Naive thymus-derived CD4-positive, alpha-beta T cell (primary cell): ENCODE data around the gene RBMS1. TPM values are rescaled to one million over a fixed set of nuclear protein-coding genes. Genes with fewer than 3 reads are reported as not detected.

Experiments used
- ATAC-seq: fragments of 150-1000 bp; cut with Tn5 transposase; 2 replicates; pipeline ENCODE4 v1.10.0; 2021; ENCODE audit warnings: mild to moderate bottlenecking, moderate library complexity
- CTCF ChIA-PET: fragments of 350-600 bp; sonication (Branson Sonifier 250); formaldehyde crosslinking; loops from one replicate; lab custom pipeline; 2021; ENCODE audit warnings: antibody characterized with exemption; lab: Charles Lee
- POLR2A ChIA-PET: fragments of 350-600 bp; sonication (Branson Sonifier 250); formaldehyde crosslinking; loops from one replicate; lab custom pipeline; 2021; ENCODE audit warnings: antibody characterized with exemption, inconsistent platforms; lab: Charles Lee
- DNase-seq, 9 donors: peaks; one replicate each; pipeline versions ENCODE4 v3.0.0 to v3.0.0-alpha.2; 2020 to 2022; ENCODE audit warnings: mixed read lengths in 1 of 9
- H3K27ac ChIP-seq: one replicate; pipeline ENCODE4 v1.7.0; 2013; ENCODE audit warnings: mild to moderate bottlenecking, low read depth, low read length, moderate library complexity
- H3K27me3 ChIP-seq, 2 donors: one replicate each; pipeline ENCODE4 v1.7.0; 2013; ENCODE audit warnings: low read length in 2 of 2, mild to moderate bottlenecking in 2 of 2, moderate library complexity in 2 of 2; ENCODE audit not compliant: control insufficient read depth in 2 of 2, insufficient read depth in 2 of 2
- H3K36me3 ChIP-seq, 3 experiments: 1 replicate in 2 of 3; 2 replicates in 1 of 3; pipeline ENCODE4 v1.7.0; 2013; ENCODE audit warnings: low read length in 3 of 3, mild to moderate bottlenecking in 3 of 3, moderate library complexity in 1 of 3; ENCODE audit not compliant: insufficient read depth in 3 of 3, control insufficient read depth in 2 of 3
- H3K4me1 ChIP-seq, 2 donors: one replicate each; pipeline ENCODE4 v1.7.0; 2013; ENCODE audit warnings: low read length in 2 of 2, mild to moderate bottlenecking in 2 of 2, moderate library complexity in 1 of 2; ENCODE audit not compliant: control insufficient read depth in 2 of 2, insufficient read depth in 2 of 2
- H3K4me3 ChIP-seq: 2 replicates; pipeline ENCODE4 v1.7.0; 2013; ENCODE audit warnings: mild to moderate bottlenecking, low read length
- H3K9me3 ChIP-seq, 3 experiments: 1 replicate in 2 of 3; 2 replicates in 1 of 3; pipeline ENCODE4 v1.7.0; 2013; ENCODE audit warnings: low read length in 3 of 3; ENCODE audit not compliant: control insufficient read depth in 2 of 3
- H3K27ac Mint-ChIP-seq, 9 donors: one replicate each; pipeline ENCODE4 v1.8.0; 2020 to 2022; ENCODE audit warnings: mixed read lengths in 9 of 9, mild to moderate bottlenecking in 8 of 9, moderate library complexity in 5 of 9, inconsistent platforms in 2 of 9
- H3K27me3 Mint-ChIP-seq, 5 donors: one replicate each; pipeline ENCODE4 v1.8.0; 2021 to 2022; ENCODE audit warnings: mixed read lengths in 5 of 5, mild to moderate bottlenecking in 1 of 5
- H3K36me3 Mint-ChIP-seq, 5 donors: one replicate each; pipeline ENCODE4 v1.8.0; 2020 to 2022; ENCODE audit warnings: mixed read lengths in 5 of 5, mild to moderate bottlenecking in 3 of 5, inconsistent platforms in 1 of 5
- H3K4me1 Mint-ChIP-seq, 7 donors: one replicate each; pipeline ENCODE4 v1.8.0; 2020 to 2022; ENCODE audit warnings: mixed read lengths in 7 of 7, mild to moderate bottlenecking in 3 of 7, inconsistent platforms in 1 of 7
- H3K4me3 Mint-ChIP-seq, 10 donors: one replicate each; pipeline ENCODE4 v1.8.0; 2020 to 2022; ENCODE audit warnings: mild to moderate bottlenecking in 10 of 10, mixed read lengths in 10 of 10, moderate library complexity in 6 of 10, inconsistent platforms in 2 of 10
- H3K9me3 Mint-ChIP-seq, 11 donors: one replicate each; pipeline ENCODE4 v1.8.0; 2020 to 2022; ENCODE audit warnings: mixed read lengths in 11 of 11, mild to moderate bottlenecking in 4 of 11, inconsistent platforms in 1 of 11, moderate library complexity in 1 of 11
- intact Hi-C, 2 donors: fragments of 100-400 bp; cut with micrococcal nuclease; formaldehyde crosslinking; loops; one replicate each; pipeline ENCODE4 v1.15.1; 2023
- polyA plus RNA-seq, 2 donors: library from polyadenylated mRNA; unstranded; fragments of 300-500 nt; fragmentation: Illumina TruSeq; gene quantifications; one replicate each; pipeline ENCODE4 v1.2.3, GENCODE V29; 2021
- total RNA-seq, 6 experiments: library from RNA in 5 of 6; stranded (reverse) in 5 of 6; gene quantifications; 1 replicate in 5 of 6; 2 replicates in 1 of 6; pipeline ENCODE4 v1.2.3 and lab custom pipeline; 2021 to 2026

The RBMS1 gene
- total and polyA plus RNA-seq, 7 experiments from 2014 or later = 74.4 to 137 (median 119) TPM

DNA sequence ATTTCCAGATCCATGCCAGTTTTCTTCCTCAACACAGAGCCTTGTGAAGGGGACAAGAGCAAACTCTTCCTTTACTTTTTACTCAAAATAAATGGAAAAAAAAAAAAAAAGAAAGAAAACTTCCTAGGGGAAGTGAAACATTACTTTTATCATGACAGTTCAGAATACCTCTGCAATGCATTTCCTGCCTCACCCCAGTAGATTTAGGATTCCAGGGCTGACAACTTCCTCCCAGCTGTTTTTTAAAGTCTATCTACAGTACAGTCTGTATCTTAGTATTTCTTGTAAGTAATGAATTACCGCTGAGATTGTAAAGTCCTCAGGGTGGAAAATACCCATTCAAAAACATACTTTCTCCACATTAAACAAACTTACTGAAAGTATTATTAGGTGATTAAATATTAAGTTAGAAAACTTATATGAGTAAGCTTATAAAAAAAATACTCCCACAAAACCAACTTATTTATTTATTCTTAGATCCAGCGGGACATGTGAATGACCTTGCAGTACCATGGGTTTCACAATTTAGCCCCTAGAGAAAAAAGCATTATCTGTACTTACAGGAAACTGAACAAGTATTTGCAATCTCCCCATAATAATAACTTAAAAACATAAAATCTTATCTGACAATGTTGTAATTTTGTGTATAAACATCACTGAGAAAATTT is 117.7 kb downstream of the RBMS1 start:
- ATAC-seq (peak; percentile 66), DNase-seq (peak in 6 of 9 donors; percentile 13 to 33 (median 26))
- peaks cover 31 to 74% of the 10 kb centered on the region in 2 donors for H3K4me1 ChIP-seq
- ChIA-PET CTCF (interaction anchor here (0.6 to 0.8 kb wide), 2 partner anchors 12 to 58 kb away, joined by 4 read pairs; no protein-coding TSS in a partner anchor), POLR2A (interaction anchor here (0.7 to 1.3 kb wide), 5 partner anchors 9 to 115 kb away, joined by 3 to 4 read pairs (median 3); no protein-coding TSS in a partner anchor)
- H3K27ac ChIP-seq = no peak overlapping the region
- no peaks in the 10 kb centered on the region for H3K9me3 ChIP-seq
- H3K36me3 Mint-ChIP-seq = peaks cover 0 to 8% (median 3%) of the 10 kb centered on the region in 5 donors
- peak overlapping the region in 9 of 10 donors; percentile 29 to 60 (median 53) for H3K4me3 Mint-ChIP-seq
- H3K36me3 ChIP-seq = no peaks in the 10 kb centered on the region
- H3K4me1 Mint-ChIP-seq = peaks cover 67 to 100% (median 96%) of the 10 kb centered on the region in 7 donors
- no peak overlapping the region for H3K4me3 ChIP-seq
- intact Hi-C loops = loop anchor here in 1 of 2 donors (2.0 kb wide), 2 partner anchors 15 to 19 kb away; no protein-coding TSS in a partner anchor
- no peaks in the 10 kb centered on the region for H3K27me3 ChIP-seq
- peak overlapping the region in 3 of 9 donors; percentile 43 to 54 (median 49) for H3K27ac Mint-ChIP-seq
- no peaks in the 10 kb centered on the region for H3K27me3 Mint-ChIP-seq
- no peaks in the 10 kb centered on the region for H3K9me3 Mint-ChIP-seq

DNA sequence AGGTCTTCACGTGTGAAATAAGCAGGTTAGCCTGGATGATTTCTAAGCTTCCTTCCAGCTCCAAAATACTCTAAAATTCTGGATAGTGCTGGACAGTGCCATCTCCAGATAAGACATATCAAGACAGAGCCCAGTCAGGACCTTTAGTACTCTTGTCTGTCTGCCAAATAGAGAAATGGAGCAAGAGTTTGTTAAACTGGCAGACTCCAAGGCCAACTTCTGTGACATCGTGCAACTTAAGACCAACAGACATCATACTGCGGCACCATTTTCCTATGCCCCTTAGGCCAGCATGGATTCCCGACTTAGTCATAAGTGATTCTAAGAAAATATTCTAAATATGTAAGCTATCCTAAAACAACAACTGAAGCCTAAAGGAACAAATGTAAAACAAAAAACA is 118.6 kb downstream of the RBMS1 start:
- Mint-ChIP-seq H3K27me3 (no peaks in the 10 kb centered on the region), H3K27ac (peak overlapping the region in 2 of 9 donors; percentile 47 to 54), H3K36me3 (peaks cover 0 to 8% (median 3%) of the 10 kb centered on the region in 5 donors), H3K9me3 (no peaks in the 10 kb centered on the region), H3K4me3 (peak overlapping the region in 3 of 10 donors; percentile 40 to 59 (median 48)), H3K4me1 (peaks cover 61 to 100% (median 95%) of the 10 kb centered on the region in 7 donors)
- ChIA-PET CTCF (interaction anchor here (0.8 kb wide), 1 partner anchor 13 kb away, joined by 4 read pairs; no protein-coding TSS in a partner anchor), POLR2A (interaction anchor here (0.7 to 1.0 kb wide), 2 partner anchors 33 to 54 kb away, joined by 3 read pairs; no protein-coding TSS in a partner anchor)
- H3K27ac ChIP-seq = no peak overlapping the region
- no peaks in the 10 kb centered on the region for H3K36me3 ChIP-seq
- H3K4me1 ChIP-seq = peaks cover 31 to 67% of the 10 kb centered on the region in 2 donors
- no peaks in the 10 kb centered on the region for H3K27me3 ChIP-seq
- H3K4me3 ChIP-seq = no peak overlapping the region
- ATAC-seq = no peak
- intact Hi-C loops = no loop called here
- H3K9me3 ChIP-seq = no peaks in the 10 kb centered on the region
- DNase-seq = no peak

DNA sequence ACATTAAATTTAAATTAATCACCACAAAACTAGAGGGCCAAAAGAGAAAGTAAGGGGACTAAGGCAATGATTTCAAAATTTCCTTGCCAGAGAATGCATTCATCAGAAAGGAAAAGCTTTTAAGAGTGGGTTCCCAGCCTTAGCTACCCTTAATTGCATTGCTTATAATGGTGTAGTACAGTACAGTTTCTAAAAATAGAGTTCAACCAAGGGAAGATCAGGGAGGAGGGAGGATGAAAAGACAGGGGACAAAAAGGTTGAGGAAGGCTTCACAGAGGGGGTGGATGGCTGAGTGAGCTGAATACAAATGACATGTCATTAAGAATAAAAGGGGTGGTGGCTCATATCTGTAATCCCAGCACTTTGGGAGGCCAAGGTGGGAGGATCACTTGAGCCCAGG is 119.9 kb downstream of the RBMS1 start:
- Histone ChIP-seq H3K4me1 (peaks cover 38 to 64% of the 10 kb centered on the region in 2 donors), H3K36me3 (no peaks in the 10 kb centered on the region), H3K9me3 (no peaks in the 10 kb centered on the region), H3K4me3 (no peak overlapping the region), H3K27ac (no peak overlapping the region), H3K27me3 (no peaks in the 10 kb centered on the region)
- CTCF ChIA-PET = interaction anchor here (0.5 kb wide), 1 partner anchor 14 kb away, joined by 3 read pairs; no protein-coding TSS in a partner anchor
- Mint-ChIP-seq H3K4me3 (peak overlapping the region in 9 of 10 donors; percentile 7 to 72 (median 48)), H3K4me1 (peaks cover 65 to 100% (median 95%) of the 10 kb centered on the region in 7 donors), H3K9me3 (no peaks in the 10 kb centered on the region), H3K27ac (peak overlapping the region in 6 of 9 donors; percentile 21 to 81 (median 38)), H3K27me3 (no peaks in the 10 kb centered on the region), H3K36me3 (peaks cover 0 to 9% (median 3%) of the 10 kb centered on the region in 5 donors)
- DNase-seq = no peak
- POLR2A ChIA-PET = interaction anchor here (0.6 to 0.9 kb wide), 2 partner anchors 56 to 112 kb away, joined by 3 read pairs; no protein-coding TSS in a partner anchor
- intact Hi-C loops = no loop called here
- no peak for ATAC-seq

GRCh38 chr2:160373263-160373662 is 120.3 kb downstream of the RBMS1 start:
- Histone ChIP-seq H3K27me3 (no peaks in the 10 kb centered on the region), H3K4me1 (peaks cover 40 to 64% of the 10 kb centered on the region in 2 donors), H3K36me3 (no peaks in the 10 kb centered on the region), H3K9me3 (no peaks in the 10 kb centered on the region), H3K27ac (no peak overlapping the region), H3K4me3 (no peak overlapping the region)
- ChIA-PET CTCF (interaction anchor here (0.5 to 1.0 kb wide), 2 partner anchors 15 to 22 kb away, joined by 3 to 5 read pairs; no protein-coding TSS in a partner anchor), POLR2A (interaction anchor here (0.6 kb wide), 1 partner anchor 113 kb away, joined by 3 read pairs; no protein-coding TSS in a partner anchor)
- no peak for ATAC-seq
- Mint-ChIP-seq H3K4me1 (peaks cover 65 to 100% (median 95%) of the 10 kb centered on the region in 7 donors), H3K4me3 (peak overlapping the region in 8 of 10 donors; percentile 16 to 72 (median 49)), H3K27me3 (no peaks in the 10 kb centered on the region), H3K27ac (peak overlapping the region in 6 of 9 donors; percentile 29 to 81 (median 54)), H3K9me3 (no peaks in the 10 kb centered on the region), H3K36me3 (peaks cover 0 to 9% (median 3%) of the 10 kb centered on the region in 5 donors)
- intact Hi-C loops = no loop called here
- DNase-seq = no peak

- Histone ChIP-seq H3K4me3 (no peak overlapping the region), H3K9me3 (no peaks in the 10 kb centered on the region), H3K27ac (no peak overlapping the region), H3K27me3 (no peaks in the 10 kb centered on the region), H3K36me3 (no peaks in the 10 kb centered on the region), H3K4me1 (peaks cover 47 to 68% of the 10 kb centered on the region in 2 donors)
- intact Hi-C loops = no loop called here
- Mint-ChIP-seq H3K4me1 (peaks cover 68 to 100% (median 97%) of the 10 kb centered on the region in 7 donors), H3K27me3 (no peaks in the 10 kb centered on the region), H3K27ac (peak overlapping the region in 4 of 9 donors; percentile 13 to 81 (median 42)), H3K36me3 (peaks cover 0 to 9% (median 3%) of the 10 kb centered on the region in 5 donors), H3K9me3 (no peaks in the 10 kb centered on the region), H3K4me3 (peak overlapping the region in 7 of 10 donors; percentile 6 to 68 (median 57))
- CTCF ChIA-PET = interaction anchor here (1.0 kb wide), 1 partner anchor 21 kb away, joined by 5 read pairs; no protein-coding TSS in a partner anchor
- POLR2A ChIA-PET = no interaction called here
- ATAC-seq = no peak
- no peak for DNase-seq
Observed at GRCh38 chr2:160372585-160372984, 121.0 kb downstream of the RBMS1 start.

GRCh38 chr2:160372010-160372356 is 121.6 kb downstream of the RBMS1 start:
- Mint-ChIP-seq H3K4me1 (peaks cover 63 to 97% (median 91%) of the 10 kb centered on the region in 7 donors), H3K9me3 (no peaks in the 10 kb centered on the region), H3K27me3 (no peaks in the 10 kb centered on the region), H3K4me3 (peak overlapping the region in 3 of 10 donors; percentile 9 to 57 (median 18)), H3K36me3 (peaks cover 0 to 9% (median 3%) of the 10 kb centered on the region in 5 donors), H3K27ac (peak overlapping the region in 3 of 9 donors; percentile 14 to 81 (median 49))
- ChIA-PET CTCF (no interaction called here), POLR2A (no interaction called here)
- no peaks in the 10 kb centered on the region for H3K36me3 ChIP-seq
- peaks cover 48 to 62% of the 10 kb centered on the region in 2 donors for H3K4me1 ChIP-seq
- intact Hi-C loops = no loop called here
- H3K9me3 ChIP-seq = no peaks in the 10 kb centered on the region
- no peaks in the 10 kb centered on the region for H3K27me3 ChIP-seq
- DNase-seq (no peak), ATAC-seq (peak; percentile 62)
- no peak overlapping the region for H3K4me3 ChIP-seq
- H3K27ac ChIP-seq = no peak overlapping the region
